Smooth muscle cell (in vitro differentiated cells): ENCODE results near the gene SFSWAP. TPM values are rescaled to one million over a fixed set of nuclear protein-coding genes. Genes with fewer than 3 reads are reported as not detected.

Source experiments
- DNase-seq: peaks from one replicate; lab custom pipeline; 2025; ENCODE audit not compliant: unreplicated experiment; lab: John Stamatoyannopoulos, UW
- H2AFZ ChIP-seq: fragments of 200-600 bp; sonication (generic); 2 replicates; pipeline ENCODE4 v1.6.0; 2016; ENCODE audit warnings: antibody characterized with exemption, low read depth, mild to moderate bottlenecking
- H3F3A ChIP-seq: fragments of 200-600 bp; sonication (generic); 2 replicates; pipeline ENCODE4 v1.6.0; 2017; ENCODE audit warnings: antibody characterized with exemption, low read depth
- H3K27ac ChIP-seq: fragments of 200-600 bp; sonication (generic); 2 replicates; pipeline ENCODE4 v1.5.1; 2016; ENCODE audit warnings: low read depth, mild to moderate bottlenecking
- H3K27me3 ChIP-seq: fragments of 200-600 bp; sonication (generic); 2 replicates; pipeline ENCODE4 v1.6.1; 2016; ENCODE audit warnings: low read depth, mild to moderate bottlenecking
- H3K36me3 ChIP-seq: fragments of 200-600 bp; sonication (generic); 2 replicates; pipeline ENCODE4 v1.5.1; 2016; ENCODE audit warnings: low read depth
- H3K4me1 ChIP-seq: fragments of 200-600 bp; sonication (generic); 2 replicates; pipeline ENCODE4 v1.5.1; 2016; ENCODE audit warnings: low read depth
- H3K4me2 ChIP-seq: fragments of 200-600 bp; sonication (generic); 2 replicates; pipeline ENCODE4 v1.6.0; 2016; ENCODE audit warnings: mild to moderate bottlenecking
- H3K4me3 ChIP-seq: fragments of 200-600 bp; sonication (generic); 2 replicates; pipeline ENCODE4 v1.5.1; 2016; ENCODE audit warnings: mild to moderate bottlenecking
- H3K79me2 ChIP-seq: fragments of 200-600 bp; sonication (generic); 2 replicates; pipeline ENCODE4 v1.6.0; 2016; ENCODE audit warnings: low read depth, mild to moderate bottlenecking
- H3K9ac ChIP-seq: fragments of 200-600 bp; sonication (generic); 2 replicates; pipeline ENCODE4 v1.6.0; 2016; ENCODE audit warnings: low read depth
- H3K9me3 ChIP-seq: fragments of 200-600 bp; sonication (generic); replicated peaks from 2 replicates; pipeline ENCODE4 v1.5.1; 2016; ENCODE audit warnings: low read depth
- H4K20me1 ChIP-seq: fragments of 200-600 bp; sonication (generic); 2 replicates; pipeline ENCODE4 v1.6.0; 2016; ENCODE audit warnings: low read depth
- WGBS: methylation state at CpG from one replicate; pipeline ENCODE4 v1.1.7; 2016; ENCODE audit warnings: low lambda C conversion rate; 5-methylcytosine and 5-hydroxymethylcytosine counted together
- polyA plus RNA-seq: library from polyadenylated mRNA; unstranded; fragments of >200 nt; fragmentation: Nextera tagmentation; extraction: Ambion mirVana; gene quantifications from 2 replicates; pipeline ENCODE4 v1.2.1, GENCODE V29; 2016
- total RNA-seq: library from RNA; depleted of rRNA; stranded (reverse); fragments of >200 nt; gene quantifications from 2 replicates; pipeline ENCODE4 v1.2.3, GENCODE V29; 2014
- TF ChIP-seq, protein P1 (sequence below): fragments of 200-600 bp; sonication (generic); IDR thresholded peaks from 2 replicates; pipeline ENCODE4 v1.5.1; 2017; ENCODE audit warnings: borderline replicate concordance, mild to moderate bottlenecking, antibody characterized with exemption; ENCODE audit not compliant: insufficient read depth, poor library complexity, severe bottlenecking

Gene SFSWAP
- total and polyA plus RNA-seq, 2 experiments from 2014 or later = 24.1 to 32.3 TPM

DNA sequence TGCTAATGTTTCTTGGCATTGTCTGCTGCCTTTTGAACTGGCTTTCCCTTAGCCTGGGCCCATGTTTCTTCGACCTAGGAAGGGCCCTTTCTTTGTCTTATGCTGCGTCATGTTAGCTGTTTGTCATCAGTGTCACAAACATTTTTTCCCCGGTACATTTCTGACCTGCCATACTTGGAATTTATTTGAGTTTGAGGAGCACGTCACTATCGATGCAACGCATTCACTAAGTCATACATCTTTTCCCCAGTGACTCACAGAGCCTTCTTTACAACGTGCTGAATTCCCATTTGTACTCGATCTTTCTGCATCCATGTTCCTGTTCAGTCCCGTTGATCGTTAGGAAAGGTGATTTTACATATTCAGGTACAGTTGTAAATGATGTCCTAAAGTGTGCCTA, 61.1 kb downstream of the SFSWAP start:
- no peaks in the 10 kb centered on the region for H3F3A ChIP-seq
- H3K4me1 ChIP-seq = no peaks in the 10 kb centered on the region
- H3K36me3 ChIP-seq = peaks cover 5% of the 10 kb centered on the region
- H3K4me3 ChIP-seq = no peak overlapping the region
- peaks cover 6% of the 10 kb centered on the region for H4K20me1 ChIP-seq
- H3K9me3 ChIP-seq = no peaks in the 10 kb centered on the region
- no peaks in the 10 kb centered on the region for H3K27me3 ChIP-seq
- no peaks in the 10 kb centered on the region for H3K79me2 ChIP-seq
- no peak overlapping the region for H2AFZ ChIP-seq
- no peak overlapping the region for H3K27ac ChIP-seq
- TF ChIP-seq, protein P1, sequence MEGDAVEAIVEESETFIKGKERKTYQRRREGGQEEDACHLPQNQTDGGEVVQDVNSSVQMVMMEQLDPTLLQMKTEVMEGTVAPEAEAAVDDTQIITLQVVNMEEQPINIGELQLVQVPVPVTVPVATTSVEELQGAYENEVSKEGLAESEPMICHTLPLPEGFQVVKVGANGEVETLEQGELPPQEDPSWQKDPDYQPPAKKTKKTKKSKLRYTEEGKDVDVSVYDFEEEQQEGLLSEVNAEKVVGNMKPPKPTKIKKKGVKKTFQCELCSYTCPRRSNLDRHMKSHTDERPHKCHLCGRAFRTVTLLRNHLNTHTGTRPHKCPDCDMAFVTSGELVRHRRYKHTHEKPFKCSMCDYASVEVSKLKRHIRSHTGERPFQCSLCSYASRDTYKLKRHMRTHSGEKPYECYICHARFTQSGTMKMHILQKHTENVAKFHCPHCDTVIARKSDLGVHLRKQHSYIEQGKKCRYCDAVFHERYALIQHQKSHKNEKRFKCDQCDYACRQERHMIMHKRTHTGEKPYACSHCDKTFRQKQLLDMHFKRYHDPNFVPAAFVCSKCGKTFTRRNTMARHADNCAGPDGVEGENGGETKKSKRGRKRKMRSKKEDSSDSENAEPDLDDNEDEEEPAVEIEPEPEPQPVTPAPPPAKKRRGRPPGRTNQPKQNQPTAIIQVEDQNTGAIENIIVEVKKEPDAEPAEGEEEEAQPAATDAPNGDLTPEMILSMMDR = no peak
- no peak overlapping the region for H3K9ac ChIP-seq
- no peak for DNase-seq
- 96% methylated on average over 10 of the region's 10 CpGs for WGBS
- H3K4me2 ChIP-seq = no peak overlapping the region

DNA sequence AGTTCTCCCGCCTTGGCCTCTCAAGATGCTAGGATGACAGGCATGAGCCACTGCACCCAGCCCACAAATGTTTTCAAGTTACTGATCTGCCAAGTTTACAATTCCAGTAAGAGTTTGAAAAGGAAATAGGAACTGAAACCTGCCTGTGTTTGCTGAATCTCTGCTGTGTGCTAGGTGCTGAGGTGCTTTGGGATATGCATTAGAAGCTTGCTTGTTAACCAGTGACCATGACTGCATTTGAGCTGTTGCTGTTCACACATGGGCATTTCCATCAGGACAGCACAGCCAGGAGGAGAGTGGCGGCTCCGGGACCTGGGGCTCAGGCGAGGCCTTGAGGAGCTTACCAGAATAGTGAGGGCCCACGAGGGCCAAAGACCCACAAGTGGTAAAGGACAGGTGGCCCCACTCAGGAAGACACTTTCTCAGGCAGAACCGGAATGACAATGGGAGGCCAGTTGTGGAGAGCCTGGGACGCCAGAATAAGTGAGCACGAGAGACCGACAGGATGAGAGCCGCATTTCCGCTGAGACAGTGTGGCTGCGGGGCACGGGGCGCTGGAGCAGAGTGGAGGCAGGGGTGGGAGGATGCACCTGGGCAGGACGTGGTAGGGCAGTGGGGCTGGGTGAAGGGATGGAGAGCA, 62.8 kb downstream of the SFSWAP start:
- H3K27ac ChIP-seq = no peak overlapping the region
- no peak overlapping the region for H2AFZ ChIP-seq
- H3K4me3 ChIP-seq = no peak overlapping the region
- no peaks in the 10 kb centered on the region for H3K79me2 ChIP-seq
- H3K9ac ChIP-seq = no peak overlapping the region
- no peaks in the 10 kb centered on the region for H3K36me3 ChIP-seq
- peaks cover 6% of the 10 kb centered on the region for H4K20me1 ChIP-seq
- TF ChIP-seq, protein P1 = no peak
- H3K4me2 ChIP-seq = no peak overlapping the region
- no peak for DNase-seq
- 87% methylated on average over 15 of the region's 15 CpGs for WGBS
- H3K9me3 ChIP-seq = no peaks in the 10 kb centered on the region
- H3K27me3 ChIP-seq = no peaks in the 10 kb centered on the region
- H3K4me1 ChIP-seq = no peaks in the 10 kb centered on the region
- H3F3A ChIP-seq = no peaks in the 10 kb centered on the region

DNA sequence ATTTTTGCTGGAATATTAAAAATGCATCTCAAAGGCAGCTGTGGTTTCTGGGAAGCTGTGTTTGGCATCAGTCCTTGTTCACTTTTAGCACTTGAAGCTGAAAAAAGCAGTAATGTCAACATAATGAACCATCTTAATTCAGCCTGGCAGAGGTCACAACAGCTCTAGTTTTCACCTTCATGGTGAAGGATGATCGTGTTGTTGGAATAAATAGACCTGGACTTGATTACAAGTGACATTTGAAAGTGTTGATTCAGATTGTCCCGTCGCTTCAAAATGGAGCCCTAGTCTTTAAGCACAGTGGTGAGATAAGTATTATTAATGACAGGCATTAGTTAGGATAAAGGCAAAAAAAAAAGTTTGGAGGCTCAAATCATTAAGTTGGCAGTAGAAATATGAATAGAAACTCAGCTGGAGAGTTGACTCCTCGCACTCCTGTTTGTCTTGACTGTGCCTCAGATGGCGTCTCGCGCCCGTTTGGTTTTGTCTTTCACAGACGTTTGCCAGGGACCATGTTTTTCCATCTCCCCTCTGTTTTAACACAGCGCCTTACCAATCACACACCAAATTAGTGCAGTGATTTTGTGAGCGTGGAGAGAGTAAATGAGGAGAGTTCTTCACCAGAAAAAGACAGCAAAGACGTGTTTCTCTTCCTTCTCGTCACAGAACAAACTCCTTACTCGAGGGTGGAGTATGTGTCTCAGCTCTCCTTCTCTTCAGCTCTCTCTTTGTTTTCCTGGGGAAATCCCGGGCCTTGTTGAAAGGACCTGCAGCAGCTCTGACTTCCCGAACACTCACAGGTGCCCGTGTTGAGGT, 63.9 kb downstream of the SFSWAP start:
- DNase-seq = no peak
- Histone ChIP-seq H3K9ac (no peak overlapping the region), H3K4me2 (no peak overlapping the region), H3K79me2 (no peaks in the 10 kb centered on the region), H3K27ac (no peak overlapping the region), H3K9me3 (no peaks in the 10 kb centered on the region), H3K4me1 (no peaks in the 10 kb centered on the region), H3K4me3 (no peak overlapping the region), H2AFZ (no peak overlapping the region), H3K27me3 (no peaks in the 10 kb centered on the region), H3F3A (no peaks in the 10 kb centered on the region), H3K36me3 (no peaks in the 10 kb centered on the region), H4K20me1 (peaks cover 6% of the 10 kb centered on the region)
- TF ChIP-seq, protein P1 = no peak
- 83% methylated on average over 17 of the region's 17 CpGs for WGBS
